ENCODE data around the gene CEMIP.

- TF ChIP-seq CTCF (IDR thresholded peaks at IDR 0.05) (no peak), POLR2A (IDR thresholded peaks at IDR 0.05) (no peak)
Measured at GRCh38 chr15:80880086-80880485, 100.9 kb downstream of the CEMIP start.
